Measurements from ENCODE around the gene TPM2. TPM values are rescaled to one million over a fixed set of nuclear protein-coding genes. Genes with fewer than 3 reads are reported as not detected.

Gene TPM2
- total RNA-seq, 1 experiment from 2014 or later = 544 TPM

- Histone ChIP-seq H3K4me1 (ENCODE audit: control insufficient read depth, insufficient read depth, low read length) (peaks cover 22% of the 10 kb centered on the region), H3K4me3 (ENCODE audit: low read depth in 2 of 2, low read length in 2 of 2) (no peak overlapping the region), H3K27me3 (ENCODE audit: control insufficient read depth, insufficient read depth, low read length) (no peaks in the 10 kb centered on the region), H3K36me3 (ENCODE audit: control insufficient read depth, insufficient read depth, low read length) (peaks cover 7% of the 10 kb centered on the region; the same call in 1 of the 2 replicates), H3K9me3 (ENCODE audit: control insufficient read depth, insufficient read depth, low read depth, low read length) (no peaks in the 10 kb centered on the region), H3K27ac (ENCODE audit: low read length) (no peak overlapping the region)
- intact Hi-C loops (cut with micrococcal nuclease; ENCODE audit: unreplicated experiment) (no loop called here), in situ Hi-C loops (cut with HindIII; ENCODE audit: low pct_unique_long_range_greater_than_20kb, low sequenced_read_pairs) (no loop called here)
- no TSS peak for BruUV-seq (replicated peaks)
- no peak for TF ChIP-seq REST (IDR thresholded peaks at IDR 0.05; ENCODE audit: insufficient read depth in 1 of 2, low read depth in 2 of 2, low read length in 1 of 2)
- peak; percentile 22; the same call in 1 of the 2 replicates for TF ChIP-seq POLR2AphosphoS5 (IDR thresholded peaks at IDR 0.05; ENCODE audit: low read depth, low read length)
- ChIA-PET CTCF (interaction anchor here (1.0 kb wide), 1 partner anchor 10 kb away, joined by 5 read pairs; no protein-coding TSS in a partner anchor), POLR2A (interaction anchor here (1.1 kb wide), 1 partner anchor 22 kb away, joined by 4 read pairs; no protein-coding TSS in a partner anchor)
- no peak for DNase-seq (ENCODE audit: low read depth, low spot score)
- no peak for ATAC-seq
These were observed 7.0 kb downstream of the TPM2 start for GRCh38 chr9:35682520-35683315.

- ChIA-PET POLR2A (no interaction called here), CTCF (no interaction called here)
- intact Hi-C loops (cut with micrococcal nuclease; ENCODE audit: unreplicated experiment) (no loop called here), in situ Hi-C loops (cut with HindIII; ENCODE audit: low pct_unique_long_range_greater_than_20kb, low sequenced_read_pairs) (no loop called here)
- BruUV-seq (replicated peaks) = no TSS peak
- ATAC-seq (peak; percentile 9), DNase-seq (ENCODE audit: low read depth, low spot score) (no peak)
- Histone ChIP-seq H3K9me3 (ENCODE audit: control insufficient read depth, insufficient read depth, low read depth, low read length) (no peaks in the 10 kb centered on the region), H3K27ac (ENCODE audit: low read length) (no peak overlapping the region), H3K4me1 (ENCODE audit: control insufficient read depth, insufficient read depth, low read length) (peaks cover 16% of the 10 kb centered on the region), H3K36me3 (ENCODE audit: control insufficient read depth, insufficient read depth, low read length) (0 out of 2 replicates have a peak, but pooled peaks cover 3% of the 10 kb centered on the region), H3K27me3 (ENCODE audit: control insufficient read depth, insufficient read depth, low read length) (no peaks in the 10 kb centered on the region), H3K4me3 (ENCODE audit: low read depth in 2 of 2, low read length in 2 of 2) (no peak overlapping the region)
- TF ChIP-seq CTCF (IDR thresholded peaks at IDR 0.05) (no peak), POLR2AphosphoS5 (IDR thresholded peaks at IDR 0.05; ENCODE audit: low read depth, low read length) (no peak), REST (IDR thresholded peaks at IDR 0.05; ENCODE audit: insufficient read depth in 1 of 2, low read depth in 2 of 2, low read length in 1 of 2) (no peak), SIN3A (IDR thresholded peaks at IDR 0.05; ENCODE audit: borderline replicate concordance, insufficient read depth, low read depth, low read length) (no peak), TCF7L2 (IDR thresholded peaks at IDR 0.05; ENCODE audit: low read depth, low read length) (no peak)
These were observed 7.7 kb downstream of the TPM2 start for GRCh38 chr9:35682051-35682450.

Measured in Panc1 (cell line).